Regular cardiac myocyte (primary cell): Measurements from ENCODE around the gene FRS3. TPM values are rescaled to one million over a fixed set of nuclear protein-coding genes. Genes with fewer than 3 reads are reported as not detected.

Experiments
- total RNA-seq: library from RNA; depleted of rRNA; stranded (reverse); fragments of >200 nt; gene quantifications from 2 replicates; pipeline ENCODE4 v1.2.3, GENCODE V29; 2014

Gene FRS3
- 0.56 and 0.77 TPM in 2 replicates for total RNA-seq

GRCh38 chr6:41779788-41780550, at the start of gene FRS3:
FRS3 (minus strand) TSS chr6:41779900; CDS start chr6:41776987, 2,913 bp downstream.

GRCh38 chr6:41787219-41787917, 7.7 kb upstream of the FRS3 start, which contains the start of gene TOMM6:
TOMM6 (plus strand) TSS chr6:41787694; CDS start chr6:41787698, 4 bp downstream.

GRCh38 chr6:41780551-41781365, 1.1 kb upstream of the FRS3 start, which contains the start of gene PRICKLE4:
PRICKLE4 (plus strand) TSS chr6:41780782; CDS start chr6:41783474, 2,692 bp downstream.

GRCh38 chr6:41747256-41748101, 32.2 kb downstream of the FRS3 start, which contains the start of gene PGC:
PGC (minus strand) TSS chr6:41747397; CDS start chr6:41747334, 63 bp downstream.

GRCh38 chr6:41735427-41736185, 44.1 kb downstream of the FRS3 start, which contains the start of gene TFEB:
TFEB (minus strand) TSS chr6:41735608; CDS start chr6:41691213, 44,395 bp downstream.

Other genes starting within 250 kb of the FRS3 start
- gene FOXP4, start 233.5 kb downstream of the FRS3 start, total RNA-seq: 1.1 and 2.9 TPM in 2 replicates
- gene MDFI, start 141.4 kb downstream of the FRS3 start, total RNA-seq: 1.3 and 2.8 TPM in 2 replicates
- gene TFEB, start 44.3 kb downstream of the FRS3 start, total RNA-seq: 3.4 and 5.0 TPM in 2 replicates
- gene PGC, start 32.5 kb downstream of the FRS3 start, total RNA-seq: not detected in 2 replicates
- gene PRICKLE4, start 882 bp upstream of the FRS3 start, total RNA-seq: 0.19 and 0.56 TPM in 2 replicates
- 63.4 and 147 TPM in 2 replicates for gene TOMM6, start 7.8 kb upstream of the FRS3 start, total RNA-seq
- gene USP49, start 115.5 kb upstream of the FRS3 start, total RNA-seq: 1.3 and 2.8 TPM in 2 replicates
- gene MED20, start 141.2 kb upstream of the FRS3 start, total RNA-seq: 20.9 and 25.1 TPM in 2 replicates
- 7.9 and 19.0 TPM in 2 replicates for gene BYSL, start 141.6 kb upstream of the FRS3 start, total RNA-seq
- 11.6 and 32.8 TPM in 2 replicates for gene CCND3, start 161.9 kb upstream of the FRS3 start, total RNA-seq